Kidney epithelial cell (primary cell): Measurements from ENCODE around the gene KRTAP10-6. TPM values are rescaled to one million over a fixed set of nuclear protein-coding genes. Genes with fewer than 3 reads are reported as not detected.
"Not testable (repeated sequence)": the region's sequence is repeated elsewhere in the genome, so short reads cannot be mapped to it uniquely, and the experiment has no call there.

Experiments
- DNase-seq: peaks from one replicate; pipeline ENCODE4 v3.0.0-alpha.2; 2010; ENCODE audit warnings: low read depth
- H3K27me3 ChIP-seq: 2 replicates; pipeline ENCODE4 v1.6.0; 2011; ENCODE audit warnings: low read length; ENCODE audit not compliant: control insufficient read depth, insufficient read depth
- H3K36me3 ChIP-seq: 2 replicates; pipeline ENCODE4 v1.5.1; 2011; ENCODE audit warnings: low read length; ENCODE audit not compliant: control insufficient read depth, insufficient read depth
- H3K4me3 ChIP-seq: 2 replicates; pipeline ENCODE4 v1.5.1; 2011; ENCODE audit warnings: low read depth, mild to moderate bottlenecking, control low read depth, low read length
- CTCF ChIP-seq: IDR thresholded peaks from 2 replicates; pipeline ENCODE4 v1.5.1; 2011; ENCODE audit warnings: mild to moderate bottlenecking, moderate library complexity, low read length, control low read depth, inconsistent platforms; ENCODE audit not compliant: insufficient read depth, poor library complexity, severe bottlenecking
- total RNA-seq: library from RNA; depleted of rRNA; stranded (reverse); fragments of >200 nt; gene quantifications from 2 replicates; pipeline ENCODE4 v1.2.3, GENCODE V29; 2015

The KRTAP10-6 gene
- total RNA-seq, 1 donor from 2014 or later: not detected

GRCh38 chr21:44551340-44551961 lies 40.9 kb downstream of the KRTAP10-6 start, which contains the start of gene KRTAP10-2:
Gene KRTAP10-2 (minus strand): TSS chr21:44551505. CDS start chr21:44551458, 47 bp downstream.
- TF ChIP-seq CTCF: no peak
- no peaks in the 10 kb centered on the region for H3K36me3 ChIP-seq
- DNase-seq: no peak
- H3K27me3 ChIP-seq: no peaks in the 10 kb centered on the region
- H3K4me3 ChIP-seq: no peak within 1 kb of the TSS

- DNase-seq: no peak
- H3K27me3 ChIP-seq: no peaks in the 10 kb centered on the region
- TF ChIP-seq CTCF: no peak
- no peaks in the 10 kb centered on the region for H3K36me3 ChIP-seq
- no peak overlapping the region for H3K4me3 ChIP-seq
These were observed 41.5 kb downstream of the KRTAP10-6 start for GRCh38 chr21:44550807-44551206.

GRCh38 chr21:44550285-44550684 lies 42.0 kb downstream of the KRTAP10-6 start:
- not testable (repeated sequence) for DNase-seq, H3K27me3 ChIP-seq, H3K36me3 ChIP-seq, H3K4me3 ChIP-seq

- DNase-seq: no peak
- H3K36me3 ChIP-seq: no peaks in the 10 kb centered on the region
- no peak overlapping the region for H3K4me3 ChIP-seq
- TF ChIP-seq CTCF: no peak
- no peaks in the 10 kb centered on the region for H3K27me3 ChIP-seq
These were observed 42.6 kb downstream of the KRTAP10-6 start for GRCh38 chr21:44549525-44550211.

- no peak overlapping the region for H3K4me3 ChIP-seq
- H3K27me3 ChIP-seq: no peaks in the 10 kb centered on the region
- no peak for DNase-seq
- H3K36me3 ChIP-seq: no peaks in the 10 kb centered on the region
- TF ChIP-seq CTCF: no peak
These were observed 43.4 kb downstream of the KRTAP10-6 start for GRCh38 chr21:44548922-44549321.

GRCh38 chr21:44548381-44548780 lies 43.9 kb downstream of the KRTAP10-6 start:
- no peaks in the 10 kb centered on the region for H3K27me3 ChIP-seq
- no peaks in the 10 kb centered on the region for H3K36me3 ChIP-seq
- DNase-seq: no peak
- no peak for TF ChIP-seq CTCF
- no peak overlapping the region for H3K4me3 ChIP-seq
